ENCODE results near the gene MRGPRE. TPM values are rescaled to one million over a fixed set of nuclear protein-coding genes. Genes with fewer than 3 reads are reported as not detected.

Gene MRGPRE
- polyA plus RNA-seq, 2 of the 4 experiments (the other 2 are of a cell fraction), result not detected

DNA sequence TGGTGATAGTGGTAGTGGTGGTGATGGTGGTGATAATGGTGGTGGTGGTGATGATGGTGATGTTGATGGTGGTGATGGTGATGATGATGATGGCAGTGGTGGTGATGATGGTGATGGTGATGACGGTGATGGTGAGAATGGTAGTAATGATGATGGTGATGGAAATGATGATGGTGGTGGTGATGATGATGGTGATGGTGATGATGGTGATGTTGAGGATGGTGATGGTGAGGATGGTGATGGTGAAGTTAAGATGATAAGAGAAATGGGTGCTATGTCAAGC is 25.4 kb downstream of the MRGPRE start:
- H3K4me2 ChIP-seq, result no peak overlapping the region
- no peak for TF ChIP-seq RNF2 (IDR thresholded peaks at IDR 0.05; ENCODE audit: borderline replicate concordance, low read depth)
- TF ChIP-seq CHD4 (IDR thresholded peaks at IDR 0.05; ENCODE audit: borderline replicate concordance), result no peak
- no peak for TF ChIP-seq FOXS1 (CRISPR knock-in tag; IDR thresholded peaks at IDR 0.05)
- TF ChIP-seq RAD21 (conservative IDR thresholded peaks at IDR 0.05 in 1 of 2, IDR thresholded peaks at IDR 0.05 in 1 of 2), result no peak
- TF ChIP-seq KDM5A (IDR thresholded peaks at IDR 0.05), result no peak
- TF ChIP-seq, protein P1, sequence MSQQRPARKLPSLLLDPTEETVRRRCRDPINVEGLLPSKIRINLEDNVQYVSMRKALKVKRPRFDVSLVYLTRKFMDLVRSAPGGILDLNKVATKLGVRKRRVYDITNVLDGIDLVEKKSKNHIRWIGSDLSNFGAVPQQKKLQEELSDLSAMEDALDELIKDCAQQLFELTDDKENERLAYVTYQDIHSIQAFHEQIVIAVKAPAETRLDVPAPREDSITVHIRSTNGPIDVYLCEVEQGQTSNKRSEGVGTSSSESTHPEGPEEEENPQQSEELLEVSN (IDR thresholded peaks at IDR 0.05; ENCODE audit: borderline replicate concordance, low read depth), result no peak
- no peak for TF ChIP-seq CBX8 (IDR thresholded peaks at IDR 0.05)
- no peak for TF ChIP-seq JUN (IDR thresholded peaks at IDR 0.05)
- TF ChIP-seq ZC3H11A (IDR thresholded peaks at IDR 0.05), result no peak
- no peak for TF ChIP-seq RARB (CRISPR knock-in tag; IDR thresholded peaks at IDR 0.05)
- TF ChIP-seq, protein P2, sequence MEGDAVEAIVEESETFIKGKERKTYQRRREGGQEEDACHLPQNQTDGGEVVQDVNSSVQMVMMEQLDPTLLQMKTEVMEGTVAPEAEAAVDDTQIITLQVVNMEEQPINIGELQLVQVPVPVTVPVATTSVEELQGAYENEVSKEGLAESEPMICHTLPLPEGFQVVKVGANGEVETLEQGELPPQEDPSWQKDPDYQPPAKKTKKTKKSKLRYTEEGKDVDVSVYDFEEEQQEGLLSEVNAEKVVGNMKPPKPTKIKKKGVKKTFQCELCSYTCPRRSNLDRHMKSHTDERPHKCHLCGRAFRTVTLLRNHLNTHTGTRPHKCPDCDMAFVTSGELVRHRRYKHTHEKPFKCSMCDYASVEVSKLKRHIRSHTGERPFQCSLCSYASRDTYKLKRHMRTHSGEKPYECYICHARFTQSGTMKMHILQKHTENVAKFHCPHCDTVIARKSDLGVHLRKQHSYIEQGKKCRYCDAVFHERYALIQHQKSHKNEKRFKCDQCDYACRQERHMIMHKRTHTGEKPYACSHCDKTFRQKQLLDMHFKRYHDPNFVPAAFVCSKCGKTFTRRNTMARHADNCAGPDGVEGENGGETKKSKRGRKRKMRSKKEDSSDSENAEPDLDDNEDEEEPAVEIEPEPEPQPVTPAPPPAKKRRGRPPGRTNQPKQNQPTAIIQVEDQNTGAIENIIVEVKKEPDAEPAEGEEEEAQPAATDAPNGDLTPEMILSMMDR (IDR thresholded peaks at IDR 0.05), result no peak
- no peak for TF ChIP-seq ZNF302 (CRISPR knock-in tag; IDR thresholded peaks at IDR 0.05)
- no peak for TF ChIP-seq HOXA7 (CRISPR knock-in tag; IDR thresholded peaks at IDR 0.05)
- TF ChIP-seq CBX2 (IDR thresholded peaks at IDR 0.05; ENCODE audit: borderline replicate concordance, low read depth), result no peak
- TF ChIP-seq, protein P3, sequence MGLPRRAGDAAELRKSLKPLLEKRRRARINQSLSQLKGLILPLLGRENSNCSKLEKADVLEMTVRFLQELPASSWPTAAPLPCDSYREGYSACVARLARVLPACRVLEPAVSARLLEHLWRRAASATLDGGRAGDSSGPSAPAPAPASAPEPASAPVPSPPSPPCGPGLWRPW (IDR thresholded peaks at IDR 0.05), result no peak
- no peak for TF ChIP-seq TFCP2L1 (CRISPR knock-in tag; IDR thresholded peaks at IDR 0.05)
- TF ChIP-seq, protein P4, sequence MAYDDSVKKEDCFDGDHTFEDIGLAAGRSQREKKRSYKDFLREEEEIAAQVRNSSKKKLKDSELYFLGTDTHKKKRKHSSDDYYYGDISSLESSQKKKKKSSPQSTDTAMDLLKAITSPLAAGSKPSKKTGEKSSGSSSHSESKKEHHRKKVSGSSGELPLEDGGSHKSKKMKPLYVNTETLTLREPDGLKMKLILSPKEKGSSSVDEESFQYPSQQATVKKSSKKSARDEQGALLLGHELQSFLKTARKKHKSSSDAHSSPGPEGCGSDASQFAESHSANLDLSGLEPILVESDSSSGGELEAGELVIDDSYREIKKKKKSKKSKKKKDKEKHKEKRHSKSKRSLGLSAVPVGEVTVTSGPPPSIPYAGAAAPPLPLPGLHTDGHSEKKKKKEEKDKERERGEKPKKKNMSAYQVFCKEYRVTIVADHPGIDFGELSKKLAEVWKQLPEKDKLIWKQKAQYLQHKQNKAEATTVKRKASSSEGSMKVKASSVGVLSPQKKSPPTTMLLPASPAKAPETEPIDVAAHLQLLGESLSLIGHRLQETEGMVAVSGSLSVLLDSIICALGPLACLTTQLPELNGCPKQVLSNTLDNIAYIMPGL (CRISPR knock-in tag; IDR thresholded peaks at IDR 0.05; ENCODE audit: borderline replicate concordance), result no peak
- no peak for TF ChIP-seq PHF8 (IDR thresholded peaks at IDR 0.05; ENCODE audit: borderline replicate concordance, low read depth)
- no peak for TF ChIP-seq HOXB13 (CRISPR knock-in tag; IDR thresholded peaks at IDR 0.05; ENCODE audit: low read depth)
- no peak for TF ChIP-seq EP300 (IDR thresholded peaks at IDR 0.05)
- ChIA-PET POLR2A (no interaction called here), CTCF (interaction anchor here (1.2 to 1.3 kb wide), 2 partner anchors 9 to 202 kb away, joined by 3 to 5 read pairs; no protein-coding TSS in a partner anchor)
- H3K9me3 ChIP-seq, result peaks cover 6% of the 10 kb centered on the region; the same call in 2 of the 3 replicates
- H3K4me1 ChIP-seq, result no peaks in the 10 kb centered on the region; the same call in 2 of the 3 replicates
- no peak overlapping the region for H3K4me3 ChIP-seq
- no peak overlapping the region for H3K27ac ChIP-seq
- DNase-seq (ENCODE audit: low read depth in 1 of 2, low spot score in 1 of 2) (no peak), FAIRE-seq (peak; percentile 7), ATAC-seq (no peak)
- WGBS (ENCODE audit: missing lambda C conversion rate), result 88% methylated on average over 1 of the region's 1 CpG

DNA sequence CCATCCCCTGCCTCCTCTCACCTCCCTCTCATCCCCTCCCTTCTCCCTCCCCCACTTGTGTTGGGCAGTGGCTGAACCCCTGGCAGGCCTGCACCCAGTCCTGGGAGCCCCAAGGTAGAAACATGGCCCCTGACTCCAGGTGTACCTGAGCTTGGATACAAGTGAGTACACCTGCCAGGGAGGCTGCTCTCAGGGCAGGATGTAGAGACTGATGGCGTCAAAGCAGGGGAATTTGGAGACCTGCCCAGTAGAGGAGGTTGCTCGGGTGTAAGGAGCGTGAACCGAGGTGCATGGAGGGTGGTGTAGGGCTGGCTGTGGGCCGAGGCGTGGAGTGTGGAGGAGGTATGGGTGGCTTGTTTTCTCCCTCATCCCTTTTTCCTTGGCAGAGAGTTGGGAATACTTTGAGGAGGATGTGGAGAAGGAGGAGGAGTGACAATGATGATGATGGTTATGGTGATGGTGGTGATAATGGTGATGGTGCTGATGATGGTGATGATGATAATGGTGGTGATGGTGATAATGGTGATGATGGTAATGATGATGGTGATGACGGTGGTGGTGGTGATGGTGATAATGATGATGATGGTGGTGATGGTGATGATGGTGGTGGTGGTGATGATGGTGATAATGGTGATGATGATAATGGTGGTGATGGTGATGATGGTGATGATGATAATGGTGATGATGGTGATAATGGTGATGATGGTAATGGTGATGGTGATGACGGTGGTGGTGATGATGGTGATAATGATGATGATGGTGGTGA is 25.9 kb downstream of the MRGPRE start:
- H3K27ac ChIP-seq, result no peak overlapping the region
- whole genome bisulfite sequencing (ENCODE audit: missing lambda C conversion rate), result 49% methylated on average over 8 of the region's 8 CpGs
- FAIRE-seq (peak; percentile 39), DNase-seq (ENCODE audit: low read depth in 1 of 2, low spot score in 1 of 2) (no peak), ATAC-seq (no peak)
- ChIA-PET CTCF (no interaction called here), POLR2A (no interaction called here)
- TF ChIP-seq, protein P5, sequence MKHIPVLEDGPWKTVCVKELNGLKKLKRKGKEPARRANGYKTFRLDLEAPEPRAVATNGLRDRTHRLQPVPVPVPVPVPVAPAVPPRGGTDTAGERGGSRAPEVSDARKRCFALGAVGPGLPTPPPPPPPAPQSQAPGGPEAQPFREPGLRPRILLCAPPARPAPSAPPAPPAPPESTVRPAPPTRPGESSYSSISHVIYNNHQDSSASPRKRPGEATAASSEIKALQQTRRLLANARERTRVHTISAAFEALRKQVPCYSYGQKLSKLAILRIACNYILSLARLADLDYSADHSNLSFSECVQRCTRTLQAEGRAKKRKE (CRISPR knock-in tag; IDR thresholded peaks at IDR 0.05; ENCODE audit: low read depth), result no peak
- TF ChIP-seq FOXS1 (CRISPR knock-in tag; IDR thresholded peaks at IDR 0.05) (no peak), MYC (IDR thresholded peaks at IDR 0.05; ENCODE audit: borderline replicate concordance, low read length) (no peak), HEYL (CRISPR knock-in tag; IDR thresholded peaks at IDR 0.05) (no peak), TP53 (CRISPR knock-in tag; IDR thresholded peaks at IDR 0.05) (no peak), ZSCAN20 (CRISPR knock-in tag; IDR thresholded peaks at IDR 0.05) (no peak), RARB (CRISPR knock-in tag; IDR thresholded peaks at IDR 0.05) (no peak), MAZ (IDR thresholded peaks at IDR 0.05; ENCODE audit: borderline replicate concordance, low read depth, low read length) (no peak), KDM5A (IDR thresholded peaks at IDR 0.05) (no peak), RCOR1 (IDR thresholded peaks at IDR 0.05; ENCODE audit: low read depth, low read length) (no peak), BHLHE40 (IDR thresholded peaks at IDR 0.05; ENCODE audit: low read depth, low read length) (no peak), FOSL2 (IDR thresholded peaks at IDR 0.05) (no peak), FOSL2 (CRISPR knock-in tag; IDR thresholded peaks at IDR 0.05) (no peak), POLR2A (IDR thresholded peaks at IDR 0.05; ENCODE audit: low read length) (no peak)
- TF ChIP-seq, protein P6, sequence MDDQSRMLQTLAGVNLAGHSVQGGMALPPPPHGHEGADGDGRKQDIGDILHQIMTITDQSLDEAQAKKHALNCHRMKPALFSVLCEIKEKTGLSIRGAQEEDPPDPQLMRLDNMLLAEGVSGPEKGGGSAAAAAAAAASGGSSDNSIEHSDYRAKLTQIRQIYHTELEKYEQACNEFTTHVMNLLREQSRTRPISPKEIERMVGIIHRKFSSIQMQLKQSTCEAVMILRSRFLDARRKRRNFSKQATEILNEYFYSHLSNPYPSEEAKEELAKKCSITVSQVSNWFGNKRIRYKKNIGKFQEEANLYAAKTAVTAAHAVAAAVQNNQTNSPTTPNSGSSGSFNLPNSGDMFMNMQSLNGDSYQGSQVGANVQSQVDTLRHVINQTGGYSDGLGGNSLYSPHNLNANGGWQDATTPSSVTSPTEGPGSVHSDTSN (IDR thresholded peaks at IDR 0.05), result no peak
- no peak overlapping the region for H3K4me3 ChIP-seq
- no peak overlapping the region for H3K4me2 ChIP-seq
- H3K9me3 ChIP-seq, result peaks cover 2% of the 10 kb centered on the region; the same call in 2 of the 3 replicates
- no peaks in the 10 kb centered on the region; the same call in 2 of the 3 replicates for H3K4me1 ChIP-seq

Data from A549 (cell line).